ENCODE measurements around the gene ZPLD1. TPM values are rescaled to one million over a fixed set of nuclear protein-coding genes. Genes with fewer than 3 reads are reported as not detected.

ZPLD1 gene
- total RNA-seq, 1 experiment from 2014 or later = not detected

DNA sequence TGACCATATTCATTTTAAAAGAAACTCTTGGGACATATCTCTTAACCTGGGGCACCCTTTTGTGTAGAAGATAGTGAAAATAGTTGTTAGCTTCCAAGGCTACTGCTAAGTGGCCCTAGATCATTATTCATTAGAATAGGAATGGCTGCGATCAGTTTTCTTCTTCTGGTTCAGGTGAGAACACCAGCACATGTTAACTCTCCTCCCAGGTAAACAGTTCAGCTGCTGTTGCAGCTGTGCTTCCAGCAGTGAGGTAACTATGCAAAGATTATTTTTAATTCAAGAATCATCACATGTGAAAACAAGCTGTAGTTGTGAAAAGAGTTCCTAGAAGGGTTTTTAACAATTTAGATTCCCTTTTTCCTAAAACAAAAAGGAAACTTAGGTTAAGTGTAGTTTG is 43.3 kb downstream of the ZPLD1 start:
- TF ChIP-seq, protein P1, sequence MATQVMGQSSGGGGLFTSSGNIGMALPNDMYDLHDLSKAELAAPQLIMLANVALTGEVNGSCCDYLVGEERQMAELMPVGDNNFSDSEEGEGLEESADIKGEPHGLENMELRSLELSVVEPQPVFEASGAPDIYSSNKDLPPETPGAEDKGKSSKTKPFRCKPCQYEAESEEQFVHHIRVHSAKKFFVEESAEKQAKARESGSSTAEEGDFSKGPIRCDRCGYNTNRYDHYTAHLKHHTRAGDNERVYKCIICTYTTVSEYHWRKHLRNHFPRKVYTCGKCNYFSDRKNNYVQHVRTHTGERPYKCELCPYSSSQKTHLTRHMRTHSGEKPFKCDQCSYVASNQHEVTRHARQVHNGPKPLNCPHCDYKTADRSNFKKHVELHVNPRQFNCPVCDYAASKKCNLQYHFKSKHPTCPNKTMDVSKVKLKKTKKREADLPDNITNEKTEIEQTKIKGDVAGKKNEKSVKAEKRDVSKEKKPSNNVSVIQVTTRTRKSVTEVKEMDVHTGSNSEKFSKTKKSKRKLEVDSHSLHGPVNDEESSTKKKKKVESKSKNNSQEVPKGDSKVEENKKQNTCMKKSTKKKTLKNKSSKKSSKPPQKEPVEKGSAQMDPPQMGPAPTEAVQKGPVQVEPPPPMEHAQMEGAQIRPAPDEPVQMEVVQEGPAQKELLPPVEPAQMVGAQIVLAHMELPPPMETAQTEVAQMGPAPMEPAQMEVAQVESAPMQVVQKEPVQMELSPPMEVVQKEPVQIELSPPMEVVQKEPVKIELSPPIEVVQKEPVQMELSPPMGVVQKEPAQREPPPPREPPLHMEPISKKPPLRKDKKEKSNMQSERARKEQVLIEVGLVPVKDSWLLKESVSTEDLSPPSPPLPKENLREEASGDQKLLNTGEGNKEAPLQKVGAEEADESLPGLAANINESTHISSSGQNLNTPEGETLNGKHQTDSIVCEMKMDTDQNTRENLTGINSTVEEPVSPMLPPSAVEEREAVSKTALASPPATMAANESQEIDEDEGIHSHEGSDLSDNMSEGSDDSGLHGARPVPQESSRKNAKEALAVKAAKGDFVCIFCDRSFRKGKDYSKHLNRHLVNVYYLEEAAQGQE (IDR thresholded peaks at IDR 0.05; ENCODE audit: insufficient read depth in 1 of 2, low read depth in 2 of 2, low read length in 1 of 2) = no peak
- TF ChIP-seq TCF7L2 (IDR thresholded peaks at IDR 0.05; ENCODE audit: low read depth, low read length) (no peak), POLR2AphosphoS5 (IDR thresholded peaks at IDR 0.05; ENCODE audit: low read depth, low read length) (no peak), SIN3A (IDR thresholded peaks at IDR 0.05; ENCODE audit: borderline replicate concordance, insufficient read depth, low read depth, low read length) (no peak)
- TF ChIP-seq, protein P2, sequence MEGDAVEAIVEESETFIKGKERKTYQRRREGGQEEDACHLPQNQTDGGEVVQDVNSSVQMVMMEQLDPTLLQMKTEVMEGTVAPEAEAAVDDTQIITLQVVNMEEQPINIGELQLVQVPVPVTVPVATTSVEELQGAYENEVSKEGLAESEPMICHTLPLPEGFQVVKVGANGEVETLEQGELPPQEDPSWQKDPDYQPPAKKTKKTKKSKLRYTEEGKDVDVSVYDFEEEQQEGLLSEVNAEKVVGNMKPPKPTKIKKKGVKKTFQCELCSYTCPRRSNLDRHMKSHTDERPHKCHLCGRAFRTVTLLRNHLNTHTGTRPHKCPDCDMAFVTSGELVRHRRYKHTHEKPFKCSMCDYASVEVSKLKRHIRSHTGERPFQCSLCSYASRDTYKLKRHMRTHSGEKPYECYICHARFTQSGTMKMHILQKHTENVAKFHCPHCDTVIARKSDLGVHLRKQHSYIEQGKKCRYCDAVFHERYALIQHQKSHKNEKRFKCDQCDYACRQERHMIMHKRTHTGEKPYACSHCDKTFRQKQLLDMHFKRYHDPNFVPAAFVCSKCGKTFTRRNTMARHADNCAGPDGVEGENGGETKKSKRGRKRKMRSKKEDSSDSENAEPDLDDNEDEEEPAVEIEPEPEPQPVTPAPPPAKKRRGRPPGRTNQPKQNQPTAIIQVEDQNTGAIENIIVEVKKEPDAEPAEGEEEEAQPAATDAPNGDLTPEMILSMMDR (IDR thresholded peaks at IDR 0.05) = no peak
- in situ Hi-C loops (cut with HindIII; ENCODE audit: low pct_unique_long_range_greater_than_20kb, low sequenced_read_pairs) = no loop called here
- CTCF ChIA-PET = no interaction called here
- ATAC-seq (no peak), DNase-seq (ENCODE audit: low read depth, low spot score) (no peak)
- H3K36me3 ChIP-seq (ENCODE audit: control insufficient read depth, insufficient read depth, low read length) = no peaks in the 10 kb centered on the region
- no peaks in the 10 kb centered on the region for H3K27me3 ChIP-seq (ENCODE audit: control insufficient read depth, insufficient read depth, low read length)
- BruUV-seq (replicated peaks) = no TSS peak
- no peak overlapping the region for H3K27ac ChIP-seq (ENCODE audit: low read length)
- H3K9me3 ChIP-seq (ENCODE audit: control insufficient read depth, insufficient read depth, low read depth, low read length) = no peaks in the 10 kb centered on the region
- H3K4me1 ChIP-seq (ENCODE audit: control insufficient read depth, insufficient read depth, low read length) = no peaks in the 10 kb centered on the region
- intact Hi-C loops (cut with micrococcal nuclease; ENCODE audit: unreplicated experiment) = no loop called here
- no peak overlapping the region for H3K4me3 ChIP-seq (ENCODE audit: low read depth in 2 of 2, low read length in 2 of 2)
- POLR2A ChIA-PET = no interaction called here

DNA sequence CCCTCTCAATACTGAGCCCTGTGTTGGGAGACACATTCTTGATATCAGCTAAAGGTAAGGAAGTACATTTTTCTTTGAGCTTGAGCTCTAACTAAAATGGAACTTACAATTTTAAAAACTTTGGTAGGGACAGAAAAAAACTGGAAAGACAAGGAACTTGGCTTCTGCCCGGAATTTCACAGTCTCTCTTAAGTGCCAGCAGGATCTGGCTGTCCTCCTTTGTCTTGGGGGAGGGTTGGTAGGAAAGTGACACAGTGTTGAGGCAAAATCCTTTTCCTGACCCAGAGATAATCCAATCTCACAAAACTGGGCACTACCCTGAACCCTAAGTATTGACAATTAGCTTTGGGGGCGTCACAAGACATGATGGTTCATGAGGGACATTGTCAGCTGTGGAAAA is 45.3 kb downstream of the ZPLD1 start:
- H3K36me3 ChIP-seq (ENCODE audit: control insufficient read depth, insufficient read depth, low read length) = no peaks in the 10 kb centered on the region
- BruUV-seq (replicated peaks) = no TSS peak
- POLR2A ChIA-PET = no interaction called here
- H3K4me3 ChIP-seq (ENCODE audit: low read depth in 2 of 2, low read length in 2 of 2) = no peak overlapping the region
- DNase-seq (ENCODE audit: low read depth, low spot score) (no peak), ATAC-seq (no peak)
- in situ Hi-C loops (cut with HindIII; ENCODE audit: low pct_unique_long_range_greater_than_20kb, low sequenced_read_pairs) (no loop called here), intact Hi-C loops (cut with micrococcal nuclease; ENCODE audit: unreplicated experiment) (no loop called here)
- H3K27ac ChIP-seq (ENCODE audit: low read length) = no peak overlapping the region
- H3K4me1 ChIP-seq (ENCODE audit: control insufficient read depth, insufficient read depth, low read length) = no peaks in the 10 kb centered on the region
- H3K9me3 ChIP-seq (ENCODE audit: control insufficient read depth, insufficient read depth, low read depth, low read length) = no peaks in the 10 kb centered on the region
- no peaks in the 10 kb centered on the region for H3K27me3 ChIP-seq (ENCODE audit: control insufficient read depth, insufficient read depth, low read length)
- CTCF ChIA-PET = no interaction called here
- TF ChIP-seq POLR2AphosphoS5 (IDR thresholded peaks at IDR 0.05; ENCODE audit: low read depth, low read length) = no peak

DNA sequence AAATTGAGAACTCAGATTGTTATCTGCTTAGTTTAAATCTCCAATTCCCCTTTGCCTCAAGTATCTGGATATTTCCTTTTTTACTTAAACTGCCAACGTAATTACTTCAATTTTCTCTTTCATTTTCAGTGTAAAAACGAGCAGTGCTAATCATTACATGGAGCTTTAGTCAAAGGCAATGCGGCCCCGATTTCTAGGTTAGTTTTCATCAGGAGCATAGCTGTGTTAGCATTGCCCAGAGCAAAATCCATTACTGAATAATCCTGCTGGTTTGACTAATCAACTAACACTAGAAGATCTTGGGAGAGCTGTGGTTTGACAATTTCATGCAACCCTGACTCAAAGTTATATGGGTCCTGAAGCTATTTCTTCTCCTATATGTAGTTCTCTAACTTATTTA is 46.2 kb downstream of the ZPLD1 start:
- Histone ChIP-seq H3K9me3 (ENCODE audit: control insufficient read depth, insufficient read depth, low read depth, low read length) (no peaks in the 10 kb centered on the region), H3K4me1 (ENCODE audit: control insufficient read depth, insufficient read depth, low read length) (no peaks in the 10 kb centered on the region), H3K27me3 (ENCODE audit: control insufficient read depth, insufficient read depth, low read length) (no peaks in the 10 kb centered on the region), H3K27ac (ENCODE audit: low read length) (no peak overlapping the region), H3K4me3 (ENCODE audit: low read depth in 2 of 2, low read length in 2 of 2) (no peak overlapping the region), H3K36me3 (ENCODE audit: control insufficient read depth, insufficient read depth, low read length) (no peaks in the 10 kb centered on the region)
- DNase-seq (ENCODE audit: low read depth, low spot score) = no peak
- TF ChIP-seq SIN3A (IDR thresholded peaks at IDR 0.05; ENCODE audit: borderline replicate concordance, insufficient read depth, low read depth, low read length) (no peak), TCF7L2 (IDR thresholded peaks at IDR 0.05; ENCODE audit: low read depth, low read length) (no peak), POLR2AphosphoS5 (IDR thresholded peaks at IDR 0.05; ENCODE audit: low read depth, low read length) (no peak)
- TF ChIP-seq, protein P2 (IDR thresholded peaks at IDR 0.05) = no peak
- TF ChIP-seq, protein P1 (IDR thresholded peaks at IDR 0.05; ENCODE audit: insufficient read depth in 1 of 2, low read depth in 2 of 2, low read length in 1 of 2) = no peak
- intact Hi-C loops (cut with micrococcal nuclease; ENCODE audit: unreplicated experiment) (no loop called here), in situ Hi-C loops (cut with HindIII; ENCODE audit: low pct_unique_long_range_greater_than_20kb, low sequenced_read_pairs) (no loop called here)
- no peak for ATAC-seq
- CTCF ChIA-PET = no interaction called here
- POLR2A ChIA-PET = no interaction called here
- BruUV-seq (replicated peaks) = no TSS peak

Measured in Panc1 (cell line).